Choroid plexus epithelial cell (primary cell): Measurements from ENCODE around the gene IVNS1ABP.
"Not testable (repeated sequence)": the region's sequence is repeated elsewhere in the genome, so short reads cannot be mapped to it uniquely, and the experiment has no call there.

Experiments
- DNase-seq: peaks from one replicate; pipeline ENCODE4 v3.0.0-alpha.2; 2010; ENCODE audit warnings: low read depth
- H3K4me3 ChIP-seq: 2 replicates; pipeline ENCODE4 v1.5.1; 2011; ENCODE audit warnings: low read depth, mild to moderate bottlenecking, control low read depth, low read length, moderate library complexity
- TF ChIP-seq, protein P1 (sequence below): conservative IDR thresholded peaks from 2 replicates; pipeline ENCODE4 v1.5.1; 2011; ENCODE audit warnings: low read depth, mild to moderate bottlenecking, control low read depth, inconsistent platforms, low read length, moderate library complexity

Gene IVNS1ABP

DNA sequence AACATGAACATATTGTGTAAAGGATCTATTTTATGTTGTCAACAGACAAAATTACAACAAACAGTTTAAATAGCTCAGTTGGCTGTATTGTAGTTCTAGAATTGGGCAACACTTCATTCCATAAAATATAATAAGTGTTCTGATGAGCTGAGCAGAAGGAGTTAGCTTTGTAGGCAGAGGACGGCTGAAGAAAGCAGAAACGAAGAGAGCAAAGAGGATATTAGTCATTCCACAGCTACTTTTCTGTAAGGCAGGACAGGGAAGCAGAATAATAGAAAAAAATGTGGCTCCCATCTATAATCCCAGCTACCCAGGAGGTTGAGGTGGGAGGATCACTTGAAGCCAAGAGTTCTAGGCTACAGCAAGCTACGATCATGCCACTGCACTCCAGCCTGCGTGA is 20.2 kb upstream of the IVNS1ABP start:
- DNase-seq: peak; percentile 52
- TF ChIP-seq, protein P1, sequence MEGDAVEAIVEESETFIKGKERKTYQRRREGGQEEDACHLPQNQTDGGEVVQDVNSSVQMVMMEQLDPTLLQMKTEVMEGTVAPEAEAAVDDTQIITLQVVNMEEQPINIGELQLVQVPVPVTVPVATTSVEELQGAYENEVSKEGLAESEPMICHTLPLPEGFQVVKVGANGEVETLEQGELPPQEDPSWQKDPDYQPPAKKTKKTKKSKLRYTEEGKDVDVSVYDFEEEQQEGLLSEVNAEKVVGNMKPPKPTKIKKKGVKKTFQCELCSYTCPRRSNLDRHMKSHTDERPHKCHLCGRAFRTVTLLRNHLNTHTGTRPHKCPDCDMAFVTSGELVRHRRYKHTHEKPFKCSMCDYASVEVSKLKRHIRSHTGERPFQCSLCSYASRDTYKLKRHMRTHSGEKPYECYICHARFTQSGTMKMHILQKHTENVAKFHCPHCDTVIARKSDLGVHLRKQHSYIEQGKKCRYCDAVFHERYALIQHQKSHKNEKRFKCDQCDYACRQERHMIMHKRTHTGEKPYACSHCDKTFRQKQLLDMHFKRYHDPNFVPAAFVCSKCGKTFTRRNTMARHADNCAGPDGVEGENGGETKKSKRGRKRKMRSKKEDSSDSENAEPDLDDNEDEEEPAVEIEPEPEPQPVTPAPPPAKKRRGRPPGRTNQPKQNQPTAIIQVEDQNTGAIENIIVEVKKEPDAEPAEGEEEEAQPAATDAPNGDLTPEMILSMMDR: no peak
- H3K4me3 ChIP-seq: no peak overlapping the region

DNA sequence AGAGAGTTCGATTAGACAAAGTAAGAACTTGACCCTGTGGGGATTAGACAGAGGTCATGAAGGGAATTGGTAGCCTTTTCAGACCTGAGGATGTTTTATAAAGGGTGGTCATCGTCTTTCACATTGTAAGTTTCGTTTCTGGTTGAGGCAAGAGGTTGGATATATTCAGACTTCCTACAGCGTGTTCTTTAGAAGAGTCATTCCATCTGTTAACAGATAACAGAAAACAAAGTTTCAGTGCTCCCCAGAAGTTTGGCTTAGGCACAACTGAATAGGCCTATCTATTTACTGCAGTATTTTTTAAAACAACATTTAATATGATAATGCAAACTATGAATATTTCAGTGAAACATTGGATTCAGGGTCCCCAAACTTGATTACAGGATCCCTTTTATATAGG is 17.1 kb upstream of the IVNS1ABP start:
- H3K4me3 ChIP-seq: no peak overlapping the region
- DNase-seq: peak; percentile 6
- TF ChIP-seq, protein P1: no peak

DNA sequence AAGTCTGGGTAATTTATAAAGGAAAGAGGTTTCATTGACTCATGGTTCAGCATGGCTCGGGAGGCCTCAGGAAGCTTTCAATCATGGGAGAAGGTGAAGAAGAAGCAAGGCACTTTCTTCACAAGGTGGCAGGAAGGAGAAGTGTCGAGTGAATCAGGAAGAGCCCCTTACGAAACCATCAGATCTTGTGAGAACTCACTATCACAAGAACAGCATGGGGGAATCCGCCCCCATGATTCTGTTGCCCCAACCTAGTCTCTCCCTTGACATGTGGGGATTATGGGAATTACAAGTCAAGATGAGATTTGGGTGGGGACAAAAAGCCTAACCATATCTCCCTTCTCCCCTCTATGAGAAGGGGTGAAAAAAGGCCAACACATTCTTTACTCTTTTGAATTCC is 11.2 kb upstream of the IVNS1ABP start:
- no peak for DNase-seq
- H3K4me3 ChIP-seq: no peak overlapping the region
- TF ChIP-seq, protein P1: no peak

DNA sequence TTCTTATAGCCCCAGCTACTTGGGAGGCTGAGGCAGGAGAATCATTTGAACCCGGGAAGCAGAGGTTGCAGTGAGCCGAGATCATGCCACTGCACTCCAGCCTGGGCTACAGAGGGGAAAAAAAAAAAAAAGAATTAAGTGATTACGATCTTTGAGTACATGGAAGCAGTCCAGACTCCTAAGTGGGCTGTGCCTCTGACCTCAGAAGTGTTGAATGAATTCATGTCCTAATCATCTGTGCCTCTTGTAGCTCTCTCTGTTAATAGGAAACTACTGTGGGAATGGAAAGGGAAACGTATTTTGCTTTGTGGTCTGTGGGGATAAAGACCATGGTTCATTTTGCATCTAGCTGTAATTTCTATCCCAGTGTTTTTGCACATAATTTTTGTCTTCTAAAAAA is 8.4 kb upstream of the IVNS1ABP start:
- TF ChIP-seq, protein P1: no peak
- no peak overlapping the region for H3K4me3 ChIP-seq
- no peak for DNase-seq

DNA sequence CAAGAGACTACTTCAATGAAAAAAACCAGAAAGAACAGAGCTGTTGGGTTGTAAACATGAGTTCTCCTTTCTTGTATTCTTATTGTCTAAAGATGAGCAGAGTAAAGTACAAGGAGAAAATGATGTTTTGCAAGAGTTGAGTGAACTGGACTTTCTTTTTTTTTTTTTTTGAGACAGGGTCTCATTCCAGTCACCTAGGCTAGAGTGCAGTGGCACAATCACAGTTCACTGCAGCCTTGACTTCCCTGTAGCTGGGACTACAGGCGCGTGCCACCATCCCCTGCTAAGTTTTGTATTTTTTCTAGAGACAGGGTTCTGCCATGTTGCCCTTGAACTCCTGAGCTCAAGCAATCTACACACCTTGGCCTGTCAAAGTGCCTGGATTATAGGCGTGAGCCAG is 7.1 kb upstream of the IVNS1ABP start:
- TF ChIP-seq, protein P1: no peak
- H3K4me3 ChIP-seq: no peak overlapping the region
- DNase-seq: no peak

DNA sequence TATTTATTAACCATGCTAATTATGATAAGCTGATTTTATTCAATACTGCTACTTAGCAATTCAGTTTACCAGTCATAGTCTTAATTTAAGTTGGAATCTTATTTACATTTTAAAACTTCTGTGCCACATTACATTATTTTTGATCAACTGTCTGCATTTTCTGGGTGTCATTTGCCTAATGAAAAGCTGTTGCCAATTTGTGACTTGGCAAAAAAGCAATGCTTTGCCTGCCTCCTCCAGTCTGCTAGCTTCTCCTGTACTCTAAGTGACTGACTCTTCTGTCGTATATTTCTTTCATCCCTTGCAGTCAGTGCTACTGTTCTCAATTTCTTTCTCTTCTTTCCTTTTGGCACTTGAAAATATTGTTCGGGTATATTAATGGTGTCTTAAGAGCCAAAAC is 5.6 kb upstream of the IVNS1ABP start:
- TF ChIP-seq, protein P1: no peak
- no peak for DNase-seq
- no peak overlapping the region for H3K4me3 ChIP-seq

DNA sequence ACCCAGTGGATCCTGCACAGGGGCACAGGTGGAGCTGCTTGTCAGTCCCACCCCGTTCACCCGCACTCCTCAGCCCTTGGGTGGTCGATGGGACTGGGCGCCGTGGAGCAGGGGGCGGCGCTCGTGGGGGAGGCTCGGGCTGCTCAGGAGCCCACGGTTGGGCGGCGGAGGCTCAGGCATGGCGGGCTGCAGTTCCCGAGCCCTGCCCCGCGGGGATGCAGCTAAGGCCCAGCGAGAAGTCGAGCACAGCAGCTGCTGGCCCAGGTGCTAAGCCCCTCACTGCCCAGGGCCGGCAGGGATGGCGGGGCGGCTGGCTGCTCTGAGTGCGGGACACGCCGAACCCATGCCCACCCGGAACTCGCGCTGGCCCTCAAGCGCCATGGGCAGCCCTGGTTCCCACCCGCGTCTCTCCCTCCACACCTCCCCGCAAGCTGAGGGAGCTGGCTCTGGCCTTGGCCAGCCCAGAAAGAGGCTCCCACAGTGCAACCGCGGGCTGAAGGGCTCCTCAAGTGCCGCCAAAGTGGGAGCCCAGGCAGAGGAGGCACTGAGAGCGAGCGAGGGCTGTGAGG is 4.7 kb upstream of the IVNS1ABP start:
- not testable (repeated sequence) for H3K4me3 ChIP-seq, DNase-seq

DNA sequence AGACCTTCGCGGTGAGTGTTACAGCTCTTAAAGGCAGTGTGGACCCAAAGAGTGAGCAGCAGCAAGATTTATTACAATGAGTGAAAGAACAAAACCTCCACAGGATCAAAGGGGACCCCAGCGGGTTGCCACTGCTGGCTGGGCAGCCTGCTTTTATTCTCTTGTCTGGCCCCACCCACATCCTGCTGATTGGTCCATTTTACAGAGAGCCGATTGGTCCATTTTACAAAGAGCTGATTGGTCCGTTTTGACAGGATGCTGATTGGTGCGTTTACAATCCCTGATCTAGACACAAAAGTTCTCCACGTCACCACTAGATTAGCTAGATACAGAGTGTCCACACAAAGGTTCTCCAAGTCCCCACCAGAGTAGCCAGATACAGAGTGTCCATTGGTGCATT is 4.1 kb upstream of the IVNS1ABP start:
- H3K4me3 ChIP-seq, DNase-seq: not testable (repeated sequence)
